ENCODE measurements around the gene VWA1. TPM values are rescaled to one million over a fixed set of nuclear protein-coding genes. Genes with fewer than 3 reads are reported as not detected.
"Not testable (repeated sequence)": the region's sequence is repeated elsewhere in the genome, so short reads cannot be mapped to it uniquely, and the experiment has no call there.

Gene VWA1
- total RNA-seq, 1 donor from 2014 or later, result 8.9 TPM

- H3K9me3 Mint-ChIP-seq, result no peaks in the 10 kb centered on the region
- H3K27ac Mint-ChIP-seq (ENCODE audit: unreplicated experiment), result no peak overlapping the region
- H3K4me3 Mint-ChIP-seq, result no peak overlapping the region
- peaks cover 40% of the 10 kb centered on the region for H3K4me1 Mint-ChIP-seq
- no peak for DNase-seq (ENCODE audit: low read depth, low spot score)
- TF ChIP-seq CTCF (conservative IDR thresholded peaks at IDR 0.05), result no peak
- H3K27me3 Mint-ChIP-seq (ENCODE audit: low read depth), result peaks cover 28% of the 10 kb centered on the region
- H3K36me3 Mint-ChIP-seq (ENCODE audit: low read depth), result no peaks in the 10 kb centered on the region
These were observed 7.7 kb upstream of the VWA1 start for GRCh38 chr1:1427820-1428148.

GRCh38 chr1:1428174-1428573 lies 7.3 kb upstream of the VWA1 start:
- Mint-ChIP-seq H3K9me3 (no peaks in the 10 kb centered on the region), H3K27ac (ENCODE audit: unreplicated experiment) (no peak overlapping the region), H3K27me3 (ENCODE audit: low read depth) (peaks cover 30% of the 10 kb centered on the region), H3K36me3 (ENCODE audit: low read depth) (no peaks in the 10 kb centered on the region), H3K4me3 (peak overlapping the region; percentile 63), H3K4me1 (peaks cover 40% of the 10 kb centered on the region)
- TF ChIP-seq CTCF (conservative IDR thresholded peaks at IDR 0.05), result no peak
- no peak for DNase-seq (ENCODE audit: low read depth, low spot score)

- H3K27me3 Mint-ChIP-seq (ENCODE audit: low read depth), result peaks cover 30% of the 10 kb centered on the region
- peaks cover 40% of the 10 kb centered on the region for H3K4me1 Mint-ChIP-seq
- not testable (repeated sequence) for H3K36me3 Mint-ChIP-seq (ENCODE audit: low read depth); H3K27ac Mint-ChIP-seq (ENCODE audit: unreplicated experiment); H3K9me3 Mint-ChIP-seq; DNase-seq (ENCODE audit: low read depth, low spot score); H3K4me3 Mint-ChIP-seq
These were observed 6.5 kb upstream of the VWA1 start for GRCh38 chr1:1428967-1429366.

- H3K27me3 Mint-ChIP-seq (ENCODE audit: low read depth), result peaks cover 29% of the 10 kb centered on the region
- TF ChIP-seq CTCF (conservative IDR thresholded peaks at IDR 0.05), result no peak
- peak overlapping the region; percentile 61 for H3K4me3 Mint-ChIP-seq
- no peak overlapping the region for H3K27ac Mint-ChIP-seq (ENCODE audit: unreplicated experiment)
- H3K9me3 Mint-ChIP-seq, result no peaks in the 10 kb centered on the region
- DNase-seq (ENCODE audit: low read depth, low spot score), result no peak
- no peaks in the 10 kb centered on the region for H3K36me3 Mint-ChIP-seq (ENCODE audit: low read depth)
- peaks cover 38% of the 10 kb centered on the region for H3K4me1 Mint-ChIP-seq
These were observed 5.8 kb upstream of the VWA1 start for GRCh38 chr1:1429671-1430073.

GRCh38 chr1:1430114-1430982 lies 5.1 kb upstream of the VWA1 start:
- peak overlapping the region; percentile 61 for H3K4me3 Mint-ChIP-seq
- no peak for TF ChIP-seq CTCF (conservative IDR thresholded peaks at IDR 0.05)
- no peaks in the 10 kb centered on the region for H3K9me3 Mint-ChIP-seq
- no peak overlapping the region for H3K27ac Mint-ChIP-seq (ENCODE audit: unreplicated experiment)
- peaks cover 29% of the 10 kb centered on the region for H3K27me3 Mint-ChIP-seq (ENCODE audit: low read depth)
- DNase-seq (ENCODE audit: low read depth, low spot score), result no peak
- peaks cover 39% of the 10 kb centered on the region for H3K4me1 Mint-ChIP-seq
- H3K36me3 Mint-ChIP-seq (ENCODE audit: low read depth), result no peaks in the 10 kb centered on the region

All from neural crest cell (in vitro differentiated cells).